Peyer's patch (tissue), 4 donors: ENCODE results near the gene PIP5K1A. TPM values are rescaled to one million over a fixed set of nuclear protein-coding genes. Genes with fewer than 3 reads are reported as not detected.

Experiments used
- DNase-seq, 3 donors: peaks; one replicate each; pipeline ENCODE4 v3.0.0-alpha.2; 2017 to 2019
- H3K27ac ChIP-seq, 4 donors: fragments of 200-600 bp; sonication (generic); one replicate each; pipeline ENCODE4 v1.5.1; 2016 to 2019
- H3K27me3 ChIP-seq, 2 donors: fragments of 200-600 bp; sonication (generic); one replicate each; pipeline ENCODE4 v1.5.1; 2019
- H3K36me3 ChIP-seq, 3 donors: fragments of 200-600 bp; sonication (generic); one replicate each; pipeline ENCODE4 v1.5.1; 2016 to 2019
- H3K4me1 ChIP-seq, 4 donors: fragments of 200-600 bp; sonication (generic); one replicate each; pipeline ENCODE4 v1.5.1; 2016 to 2019
- H3K4me3 ChIP-seq, 4 donors: fragments of 200-600 bp; sonication (generic); 1 replicate in 3 of 4; 2 replicates in 1 of 4; pipeline ENCODE4 v1.5.1; 2016 to 2019; ENCODE audit warnings: mild to moderate bottlenecking in 1 of 4
- H3K9me3 ChIP-seq, 4 donors: fragments of 200-600 bp; sonication (generic); one replicate each; pipeline ENCODE4 v1.5.1; 2016 to 2019; ENCODE audit warnings: mild to moderate bottlenecking in 1 of 4
- POLR2A ChIP-seq, 2 donors: fragments of 450-650 bp; IDR thresholded peaks; one replicate each; pipeline ENCODE4 v1.5.1; 2017; ENCODE audit warnings: antibody characterized with exemption in 2 of 2, mild to moderate bottlenecking in 2 of 2, moderate library complexity in 2 of 2
- total RNA-seq, 4 donors: library from RNA; depleted of rRNA; stranded (reverse); fragments of >200 nt; gene quantifications; one replicate each; pipeline ENCODE4 v1.1.0, GENCODE V29; 2016
- TF ChIP-seq, protein P1 (sequence below), 6 experiments: fragments of 450-650 bp in 4 of 6; fragments of 200-600 bp in 2 of 6; sonication (generic) in 1 of 6; IDR thresholded peaks; one replicate each; pipeline ENCODE4 v1.5.1; 2017 to 2019; ENCODE audit warnings: antibody characterized with exemption in 6 of 6, mild to moderate bottlenecking in 3 of 6, moderate library complexity in 1 of 6

The PIP5K1A gene
- total RNA-seq, 4 donors from 2014 or later: 54.5 to 118 (median 97.6) TPM

DNA sequence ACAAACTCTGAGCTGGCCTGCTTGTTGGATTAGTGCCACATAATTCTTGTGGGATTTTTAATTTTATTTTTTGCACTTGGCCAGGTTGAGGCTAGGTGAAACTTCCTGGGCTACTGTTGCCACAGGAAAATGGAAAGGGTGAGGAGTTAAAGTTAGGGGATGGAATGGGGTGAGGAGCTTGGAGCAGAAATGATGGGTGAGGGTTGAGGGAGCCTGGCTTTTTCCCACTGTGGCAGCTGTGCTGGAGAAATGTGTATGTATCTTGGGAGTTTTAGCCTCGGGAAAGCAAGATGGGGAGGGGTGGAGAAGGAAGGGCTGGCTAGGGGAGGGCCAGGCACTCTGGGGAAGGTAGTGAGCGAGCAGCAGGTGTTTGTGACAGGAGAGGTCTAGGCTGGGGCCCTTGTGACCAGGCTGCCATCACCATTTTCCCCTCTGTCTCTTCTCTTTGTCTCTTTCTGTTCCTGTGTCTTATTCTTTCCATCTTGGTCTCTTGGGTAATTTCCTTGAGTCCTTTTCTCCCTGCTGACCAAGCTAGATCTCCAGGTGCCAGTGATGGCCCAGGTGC lies 85.7 kb downstream of the PIP5K1A start:
- Histone ChIP-seq H3K4me3 (peak overlapping the region in 1 of 4 donors; percentile 96), H3K4me1 (peaks cover 0 to 15% (median 11%) of the 10 kb centered on the region in 4 donors), H3K36me3 (peaks cover 0 to 44% (median 0%) of the 10 kb centered on the region in 3 donors), H3K27ac (peak overlapping the region in 1 of 4 donors; percentile 96), H3K9me3 (no peaks in the 10 kb centered on the region), H3K27me3 (no peaks in the 10 kb centered on the region)
- no peak for TF ChIP-seq POLR2A (IDR thresholded peaks at IDR 0.05)
- TF ChIP-seq, protein P1, sequence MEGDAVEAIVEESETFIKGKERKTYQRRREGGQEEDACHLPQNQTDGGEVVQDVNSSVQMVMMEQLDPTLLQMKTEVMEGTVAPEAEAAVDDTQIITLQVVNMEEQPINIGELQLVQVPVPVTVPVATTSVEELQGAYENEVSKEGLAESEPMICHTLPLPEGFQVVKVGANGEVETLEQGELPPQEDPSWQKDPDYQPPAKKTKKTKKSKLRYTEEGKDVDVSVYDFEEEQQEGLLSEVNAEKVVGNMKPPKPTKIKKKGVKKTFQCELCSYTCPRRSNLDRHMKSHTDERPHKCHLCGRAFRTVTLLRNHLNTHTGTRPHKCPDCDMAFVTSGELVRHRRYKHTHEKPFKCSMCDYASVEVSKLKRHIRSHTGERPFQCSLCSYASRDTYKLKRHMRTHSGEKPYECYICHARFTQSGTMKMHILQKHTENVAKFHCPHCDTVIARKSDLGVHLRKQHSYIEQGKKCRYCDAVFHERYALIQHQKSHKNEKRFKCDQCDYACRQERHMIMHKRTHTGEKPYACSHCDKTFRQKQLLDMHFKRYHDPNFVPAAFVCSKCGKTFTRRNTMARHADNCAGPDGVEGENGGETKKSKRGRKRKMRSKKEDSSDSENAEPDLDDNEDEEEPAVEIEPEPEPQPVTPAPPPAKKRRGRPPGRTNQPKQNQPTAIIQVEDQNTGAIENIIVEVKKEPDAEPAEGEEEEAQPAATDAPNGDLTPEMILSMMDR (IDR thresholded peaks at IDR 0.05): no peak
- DNase-seq: no peak

DNA sequence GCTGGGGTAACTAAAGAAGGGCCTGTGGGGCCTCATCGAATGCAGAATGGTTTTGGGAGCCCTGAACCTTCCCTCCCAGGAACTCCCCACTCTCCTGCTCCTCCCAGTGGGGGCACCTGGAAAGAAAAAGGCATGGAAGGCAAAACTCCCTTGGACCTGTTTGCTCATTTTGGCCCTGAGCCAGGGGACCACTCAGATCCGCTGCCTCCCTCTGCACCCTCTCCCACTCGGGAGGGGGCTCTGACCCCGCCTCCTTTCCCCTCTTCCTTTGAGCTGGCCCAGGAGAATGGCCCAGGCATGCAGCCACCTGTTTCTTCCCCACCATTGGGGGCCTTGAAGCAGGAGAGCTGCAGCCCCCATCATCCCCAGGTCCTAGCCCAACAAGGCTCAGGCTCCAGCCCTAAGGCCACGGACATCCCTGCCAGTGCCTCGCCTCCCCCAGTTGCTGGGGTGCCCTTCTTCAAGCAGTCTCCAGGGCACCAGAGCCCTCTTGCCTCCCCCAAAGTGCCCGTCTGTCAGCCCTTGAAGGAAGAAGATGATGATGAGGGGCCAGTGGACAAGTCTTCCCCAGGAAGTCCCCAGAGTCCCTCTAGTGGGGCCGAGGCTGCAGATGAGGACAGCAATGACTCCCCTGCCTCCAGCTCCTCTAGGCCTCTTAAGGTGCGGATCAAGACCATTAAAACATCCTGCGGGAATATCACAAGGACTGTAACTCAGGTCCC lies 88.4 kb downstream of the PIP5K1A start:
- Histone ChIP-seq H3K4me3 (no peak overlapping the region), H3K36me3 (peaks cover 0 to 71% (median 0%) of the 10 kb centered on the region in 3 donors), H3K4me1 (peaks cover 0 to 15% (median 7%) of the 10 kb centered on the region in 4 donors), H3K27ac (no peak overlapping the region), H3K27me3 (no peaks in the 10 kb centered on the region), H3K9me3 (no peaks in the 10 kb centered on the region)
- no peak for DNase-seq
- TF ChIP-seq, protein P1 (IDR thresholded peaks at IDR 0.05): no peak
- TF ChIP-seq POLR2A (IDR thresholded peaks at IDR 0.05): no peak

DNA sequence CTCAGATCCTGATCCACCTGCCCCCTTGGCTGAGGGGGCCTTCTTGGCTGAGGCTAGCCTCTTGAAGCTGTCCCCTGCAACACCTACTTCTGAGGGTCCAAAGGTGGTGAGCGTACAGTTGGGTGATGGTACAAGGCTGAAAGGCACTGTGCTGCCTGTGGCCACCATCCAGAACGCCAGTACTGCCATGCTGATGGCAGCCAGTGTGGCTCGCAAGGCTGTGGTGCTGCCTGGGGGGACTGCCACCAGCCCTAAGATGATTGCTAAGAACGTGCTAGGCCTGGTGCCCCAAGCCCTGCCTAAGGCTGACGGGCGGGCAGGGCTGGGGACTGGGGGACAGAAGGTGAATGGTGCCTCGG lies 89.0 kb downstream of the PIP5K1A start:
- Histone ChIP-seq H3K4me3 (no peak overlapping the region), H3K9me3 (no peaks in the 10 kb centered on the region), H3K27ac (no peak overlapping the region), H3K36me3 (peaks cover 0 to 75% (median 0%) of the 10 kb centered on the region in 3 donors), H3K27me3 (no peaks in the 10 kb centered on the region), H3K4me1 (peaks cover 0 to 15% (median 7%) of the 10 kb centered on the region in 4 donors)
- TF ChIP-seq, protein P1 (IDR thresholded peaks at IDR 0.05): no peak
- TF ChIP-seq POLR2A (IDR thresholded peaks at IDR 0.05): no peak
- DNase-seq: no peak

DNA sequence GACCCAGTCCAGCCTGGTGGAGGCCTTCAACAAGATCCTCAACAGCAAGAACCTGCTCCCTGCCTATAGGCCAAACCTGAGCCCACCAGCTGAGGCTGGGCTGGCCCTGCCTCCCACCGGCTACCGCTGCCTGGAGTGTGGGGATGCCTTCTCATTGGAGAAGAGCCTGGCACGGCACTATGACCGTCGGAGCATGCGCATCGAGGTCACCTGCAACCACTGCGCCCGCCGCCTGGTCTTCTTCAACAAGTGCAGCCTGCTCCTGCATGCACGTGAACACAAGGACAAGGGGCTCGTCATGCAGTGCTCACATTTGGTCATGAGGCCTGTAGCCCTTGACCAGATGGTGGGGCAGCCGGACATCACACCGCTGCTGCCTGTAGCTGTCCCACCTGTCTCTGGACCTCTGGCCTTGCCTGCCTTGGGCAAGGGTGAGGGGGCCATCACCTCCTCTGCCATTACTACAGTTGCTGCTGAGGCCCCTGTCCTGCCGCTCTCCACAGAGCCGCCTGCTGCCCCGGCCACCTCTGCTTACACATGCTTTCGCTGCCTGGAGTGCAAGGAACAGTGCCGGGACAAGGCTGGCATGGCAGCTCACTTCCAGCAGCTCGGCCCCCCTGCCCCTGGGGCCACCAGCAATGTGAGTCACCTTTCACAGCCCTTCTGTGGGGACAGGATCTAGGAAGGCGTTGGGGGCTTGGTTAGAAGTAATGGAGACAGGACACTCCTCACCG lies 89.6 kb downstream of the PIP5K1A start:
- H3K9me3 ChIP-seq: no peaks in the 10 kb centered on the region
- no peak overlapping the region for H3K4me3 ChIP-seq
- peaks cover 0 to 15% (median 7%) of the 10 kb centered on the region in 4 donors for H3K4me1 ChIP-seq
- DNase-seq: no peak
- H3K27ac ChIP-seq: no peak overlapping the region
- TF ChIP-seq POLR2A (IDR thresholded peaks at IDR 0.05): no peak
- TF ChIP-seq, protein P1 (IDR thresholded peaks at IDR 0.05): no peak
- no peaks in the 10 kb centered on the region for H3K27me3 ChIP-seq
- H3K36me3 ChIP-seq: peaks cover 0 to 81% (median 0%) of the 10 kb centered on the region in 3 donors

DNA sequence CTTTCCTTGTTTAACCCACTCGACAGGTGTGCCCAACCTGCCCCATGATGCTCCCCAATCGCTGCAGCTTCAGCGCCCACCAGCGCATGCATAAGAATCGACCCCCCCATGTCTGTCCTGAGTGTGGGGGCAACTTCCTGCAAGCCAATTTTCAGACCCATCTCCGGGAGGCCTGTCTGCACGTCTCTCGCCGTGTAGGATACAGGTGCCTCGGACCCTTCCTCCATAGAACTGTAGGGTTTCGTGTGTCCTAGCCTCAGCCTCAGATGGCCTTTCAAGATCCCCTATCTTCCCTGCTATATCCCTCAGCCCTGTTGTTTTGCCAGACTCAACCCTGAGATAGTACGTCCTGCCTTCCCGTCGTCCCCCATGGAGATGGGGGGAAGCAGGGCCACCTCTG lies 90.2 kb downstream of the PIP5K1A start:
- TF ChIP-seq, protein P1 (IDR thresholded peaks at IDR 0.05): no peak
- TF ChIP-seq POLR2A (IDR thresholded peaks at IDR 0.05): no peak
- Histone ChIP-seq H3K4me1 (peaks cover 0 to 9% (median 5%) of the 10 kb centered on the region in 4 donors), H3K36me3 (peaks cover 0 to 87% (median 0%) of the 10 kb centered on the region in 3 donors), H3K9me3 (no peaks in the 10 kb centered on the region), H3K27me3 (no peaks in the 10 kb centered on the region), H3K4me3 (no peak overlapping the region), H3K27ac (no peak overlapping the region)
- no peak for DNase-seq
